ENCODE measurements around the gene RAVER1.
"Not testable (repeated sequence)": the region's sequence is repeated elsewhere in the genome, so short reads cannot be mapped to it uniquely, and the experiment has no call there.

The RAVER1 gene

GRCh38 chr19:10289836-10290356 is 43.4 kb downstream of the RAVER1 start, which contains the start of gene ICAM5:
ICAM5 (plus strand) TSS chr19:10289952; CDS start chr19:10290044, 92 bp downstream.
- peak; percentile 88 for DNase-seq

- DNase-seq = peak; percentile 95
These were observed 44.0 kb downstream of the RAVER1 start for GRCh38 chr19:10289167-10289835.

- DNase-seq = peak; percentile 97
These were observed 44.6 kb downstream of the RAVER1 start for GRCh38 chr19:10288662-10289166.

DNA sequence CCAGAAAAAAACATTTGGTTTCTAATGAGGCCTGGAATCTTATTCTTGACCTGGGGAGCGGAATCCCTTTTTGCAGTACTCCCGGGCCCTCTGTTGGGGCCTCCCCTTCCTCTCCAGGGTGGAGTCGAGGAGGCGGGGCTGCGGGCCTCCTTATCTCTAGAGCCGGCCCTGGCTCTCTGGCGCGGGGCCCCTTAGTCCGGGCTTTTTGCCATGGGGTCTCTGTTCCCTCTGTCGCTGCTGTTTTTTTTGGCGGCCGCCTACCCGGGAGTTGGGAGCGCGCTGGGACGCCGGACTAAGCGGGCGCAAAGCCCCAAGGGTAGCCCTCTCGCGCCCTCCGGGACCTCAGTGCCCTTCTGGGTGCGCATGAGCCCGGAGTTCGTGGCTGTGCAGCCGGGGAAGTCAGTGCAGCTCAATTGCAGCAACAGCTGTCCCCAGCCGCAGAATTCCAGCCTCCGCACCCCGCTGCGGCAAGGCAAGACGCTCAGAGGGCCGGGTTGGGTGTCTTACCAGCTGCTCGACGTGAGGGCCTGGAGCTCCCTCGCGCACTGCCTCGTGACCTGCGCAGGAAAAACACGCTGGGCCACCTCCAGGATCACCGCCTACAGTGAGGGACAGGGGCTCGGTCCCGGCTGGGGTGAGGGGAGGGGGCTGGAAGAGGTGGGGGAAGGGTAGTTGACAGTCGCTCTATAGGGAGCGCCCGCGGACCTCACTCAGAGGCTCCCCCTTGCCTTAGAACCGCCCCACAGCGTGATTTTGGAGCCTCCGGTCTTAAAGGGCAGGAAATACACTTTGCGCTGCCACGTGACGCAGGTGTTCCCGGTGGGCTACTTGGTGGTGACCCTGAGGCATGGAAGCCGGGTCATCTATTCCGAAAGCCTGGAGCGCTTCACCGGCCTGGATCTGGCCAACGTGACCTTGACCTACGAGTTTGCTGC is 46.3 kb downstream of the RAVER1 start, which contains the start of gene ICAM4:
Gene ICAM4 (plus strand): TSS at position 153 of the 935 bp plus-strand sequence. CDS start 58 bp downstream, at position 211.
- peak; percentile 97 for DNase-seq

DNA sequence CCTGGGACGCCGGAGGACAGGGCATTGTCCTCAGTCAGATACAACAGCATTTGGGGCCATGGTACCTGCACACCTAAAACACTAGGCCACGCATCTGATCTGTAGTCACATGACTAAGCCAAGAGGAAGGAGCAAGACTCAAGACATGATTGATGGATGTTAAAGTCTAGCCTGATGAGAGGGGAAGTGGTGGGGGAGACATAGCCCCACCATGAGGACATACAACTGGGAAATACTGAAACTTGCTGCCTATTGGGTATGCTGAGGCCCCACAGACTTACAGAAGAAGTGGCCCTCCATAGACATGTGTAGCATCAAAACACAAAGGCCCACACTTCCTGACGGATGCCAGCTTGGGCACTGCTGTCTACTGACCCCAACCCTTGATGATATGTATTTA is 47.9 kb downstream of the RAVER1 start:
- DNase-seq = peak; percentile 41

DNA sequence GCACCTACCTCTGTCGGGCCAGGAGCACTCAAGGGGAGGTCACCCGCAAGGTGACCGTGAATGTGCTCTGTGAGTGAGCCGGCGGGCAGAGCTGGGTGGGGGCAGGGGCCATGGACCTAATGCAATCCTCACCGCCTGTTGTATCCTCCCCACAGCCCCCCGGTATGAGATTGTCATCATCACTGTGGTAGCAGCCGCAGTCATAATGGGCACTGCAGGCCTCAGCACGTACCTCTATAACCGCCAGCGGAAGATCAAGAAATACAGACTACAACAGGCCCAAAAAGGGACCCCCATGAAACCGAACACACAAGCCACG is 48.4 kb downstream of the RAVER1 start:
- DNase-seq = no peak

- DNase-seq = no peak
These were observed 49.0 kb downstream of the RAVER1 start for GRCh38 chr19:10284065-10284959.

DNA sequence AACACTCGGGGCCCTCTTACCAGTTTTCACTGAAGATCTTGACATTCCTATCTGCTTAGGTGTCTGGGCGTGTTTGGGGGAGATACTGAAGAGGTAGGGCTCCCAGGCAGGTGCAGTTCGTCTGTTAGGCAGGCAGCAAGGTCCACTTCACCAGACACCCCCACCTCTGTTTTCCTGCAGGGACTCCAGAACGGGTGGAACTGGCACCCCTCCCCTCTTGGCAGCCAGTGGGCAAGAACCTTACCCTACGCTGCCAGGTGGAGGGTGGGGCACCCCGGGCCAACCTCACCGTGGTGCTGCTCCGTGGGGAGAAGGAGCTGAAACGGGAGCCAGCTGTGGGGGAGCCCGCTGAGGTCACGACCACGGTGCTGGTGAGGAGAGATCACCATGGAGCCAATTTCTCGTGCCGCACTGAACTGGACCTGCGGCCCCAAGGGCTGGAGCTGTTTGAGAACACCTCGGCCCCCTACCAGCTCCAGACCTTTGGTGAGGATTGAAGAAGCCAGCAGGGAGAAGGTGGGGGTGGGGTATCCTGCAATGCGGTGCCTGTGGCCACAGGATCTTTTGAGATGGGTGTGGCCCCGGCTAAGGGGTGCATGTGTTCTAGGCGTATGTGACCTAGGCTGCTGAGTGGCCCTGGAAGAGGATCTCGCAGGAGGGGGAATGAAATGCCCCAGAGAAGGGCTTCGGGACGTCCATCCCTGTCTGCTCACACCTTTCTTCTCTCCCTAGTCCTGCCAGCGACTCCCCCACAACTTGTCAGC is 49.8 kb downstream of the RAVER1 start:
- DNase-seq = peak; percentile 68

- not testable (repeated sequence) for DNase-seq
These were observed 51.3 kb downstream of the RAVER1 start for GRCh38 chr19:10282043-10282442.

DNA sequence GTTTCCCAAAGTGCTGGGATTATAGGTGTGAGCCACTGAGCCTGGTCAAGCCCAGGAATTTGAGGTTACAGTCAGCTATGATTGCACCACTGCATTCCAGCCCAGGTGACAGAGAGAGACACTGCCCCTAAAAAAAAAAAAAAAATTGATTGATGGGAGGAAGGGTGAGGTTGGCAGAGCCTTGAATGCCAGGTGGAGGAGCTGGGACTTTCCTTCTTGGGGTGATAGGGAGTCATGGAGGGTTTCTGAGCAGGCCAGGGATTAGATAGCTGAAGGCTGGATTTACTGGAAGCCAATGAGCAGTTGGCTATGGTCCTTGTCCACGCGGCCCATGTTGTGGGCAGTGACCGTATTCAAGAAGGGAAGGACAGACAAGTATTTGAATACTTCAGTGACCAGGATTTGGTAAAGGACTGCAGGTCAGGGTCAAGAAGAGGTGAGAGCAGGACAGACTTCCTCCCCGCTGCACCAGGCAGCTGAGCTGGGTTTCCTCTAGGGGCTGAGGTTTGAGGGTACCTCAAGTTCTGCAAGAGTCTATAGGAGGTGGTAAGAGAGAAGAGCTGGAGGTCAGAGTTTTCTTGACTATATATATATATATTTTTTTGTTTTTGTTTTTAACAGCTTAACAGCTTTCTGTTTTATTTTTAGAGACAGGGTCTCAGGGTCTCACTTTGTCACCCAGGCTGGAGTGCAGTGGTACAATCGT is 53.4 kb downstream of the RAVER1 start:
- DNase-seq = peak; percentile 29

DNA sequence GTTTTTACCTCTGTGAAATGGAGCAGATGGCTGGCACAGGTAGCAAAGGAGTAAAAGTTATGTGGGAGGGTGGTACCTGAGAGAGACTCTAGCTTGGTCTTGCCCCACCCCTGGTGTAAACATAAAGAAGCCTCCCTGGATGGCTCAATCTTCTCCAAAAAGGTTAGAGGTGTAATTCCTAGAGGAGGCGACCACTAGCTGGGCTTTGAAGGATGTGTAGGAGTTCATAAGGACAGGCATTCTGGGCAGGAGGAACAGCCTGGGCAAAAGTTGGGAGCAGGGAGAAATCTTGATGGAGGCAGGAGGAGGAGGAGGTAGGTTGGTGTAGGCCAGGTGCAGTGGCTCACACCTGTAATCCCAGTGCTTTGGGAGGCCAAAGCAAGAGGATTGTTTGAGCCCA is 54.4 kb downstream of the RAVER1 start:
- no peak for DNase-seq

- no peak for DNase-seq
These were observed 55.3 kb downstream of the RAVER1 start for GRCh38 chr19:10277795-10278589.

GRCh38 chr19:10274589-10274988 is 58.7 kb downstream of the RAVER1 start:
- DNase-seq = no peak

DNA sequence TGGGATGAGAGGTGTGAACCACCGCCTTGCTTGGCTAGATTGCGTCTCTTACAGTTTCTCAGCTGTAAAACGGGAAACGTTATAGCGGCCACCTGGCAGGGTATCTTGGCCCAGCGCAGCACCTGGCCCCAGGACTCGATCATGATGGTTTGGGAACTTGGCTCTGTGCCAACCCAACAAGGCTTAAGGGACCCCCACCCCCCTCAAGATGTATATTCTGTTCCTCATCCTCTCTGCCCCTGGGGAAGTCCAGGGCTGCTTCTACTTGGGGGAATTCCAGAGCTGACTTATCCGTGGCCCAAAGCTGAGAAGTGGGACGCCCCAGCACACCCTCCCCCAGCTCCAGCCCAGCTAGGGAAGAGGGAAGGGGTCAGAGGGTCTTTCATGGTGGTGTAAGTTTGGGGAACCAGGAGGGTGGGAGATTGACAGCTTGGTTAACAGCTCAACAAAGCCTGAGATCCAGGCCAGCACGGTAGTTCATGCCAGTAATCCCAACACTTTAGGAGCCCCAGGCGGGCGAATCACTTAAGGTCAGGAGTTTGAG is 61.7 kb downstream of the RAVER1 start:
- no peak for DNase-seq

GRCh38 chr19:10270616-10271394 is 62.5 kb downstream of the RAVER1 start, which contains the start of gene ICAM1:
ICAM1 (plus strand) TSS chr19:10271120; CDS start chr19:10271160, 40 bp downstream.
- peak; percentile 83 for DNase-seq

DNA sequence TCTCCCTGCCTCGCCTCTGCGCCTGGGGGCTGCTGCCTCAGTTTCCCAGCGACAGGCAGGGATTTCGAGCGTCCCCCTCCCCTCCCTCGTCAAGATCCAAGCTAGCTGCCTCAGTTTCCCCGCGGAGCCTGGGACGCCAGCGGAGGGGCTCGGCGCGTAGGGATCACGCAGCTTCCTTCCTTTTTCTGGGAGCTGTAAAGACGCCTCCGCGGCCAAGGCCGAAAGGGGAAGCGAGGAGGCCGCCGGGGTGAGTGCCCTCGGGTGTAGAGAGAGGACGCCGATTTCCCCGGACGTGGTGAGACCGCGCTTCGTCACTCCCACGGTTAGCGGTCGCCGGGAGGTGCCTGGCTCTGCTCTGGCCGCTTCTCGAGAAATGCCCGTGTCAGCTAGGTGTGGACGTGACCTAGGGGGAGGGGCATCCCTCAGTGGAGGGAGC is 63.1 kb downstream of the RAVER1 start:
- peak; percentile 87 for DNase-seq

DNA sequence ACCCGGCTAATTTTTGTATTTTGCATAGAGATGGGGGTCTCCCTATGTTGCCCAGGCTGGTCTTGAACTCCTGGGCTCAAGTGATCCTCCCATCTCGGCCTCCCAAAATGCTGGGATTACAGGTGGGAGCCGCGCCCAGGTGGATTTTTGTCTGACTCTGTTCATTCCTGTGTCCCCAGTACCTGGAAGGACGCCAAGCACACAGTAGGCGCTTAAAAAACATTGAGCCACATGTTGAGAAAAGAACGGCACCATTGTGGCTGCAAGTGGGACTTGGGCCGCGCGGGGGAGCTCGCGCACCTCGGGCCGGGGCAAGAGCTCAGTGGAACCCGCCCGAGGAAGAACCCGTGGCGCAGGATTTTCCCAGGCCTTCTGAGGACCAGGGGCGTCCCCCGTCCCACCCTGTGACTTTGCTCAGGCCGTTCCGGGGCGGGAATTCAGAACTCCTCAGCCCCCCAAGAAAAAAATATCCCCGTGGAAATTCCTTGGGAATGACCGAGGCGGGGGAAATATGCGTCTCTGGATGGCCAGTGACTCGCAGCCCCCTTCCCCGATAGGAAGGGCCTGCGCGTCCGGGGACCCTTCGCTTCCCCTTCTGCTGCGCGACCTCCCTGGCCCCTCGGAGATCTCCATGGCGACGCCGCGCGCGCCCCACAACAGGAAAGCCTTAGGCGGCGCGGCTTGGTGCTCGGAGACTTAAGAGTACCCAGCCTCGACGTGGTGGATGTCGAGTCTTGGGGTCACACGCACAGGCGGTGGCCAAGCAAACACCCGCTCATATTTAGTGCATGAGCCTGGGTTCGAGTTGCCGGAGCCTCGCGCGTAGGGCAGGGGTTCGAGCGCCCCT is 63.8 kb downstream of the RAVER1 start:
- peak; percentile 90 for DNase-seq

GRCh38 chr19:10268071-10268470 is 65.3 kb downstream of the RAVER1 start:
- DNase-seq = no peak
